Panc1 (cell line): ENCODE results near the gene NCK1. TPM values are rescaled to one million over a fixed set of nuclear protein-coding genes. Genes with fewer than 3 reads are reported as not detected.

Experiments
- ATAC-seq: fragments of 200-7000 bp; cut with Tn5 transposase; 2 replicates; pipeline ENCODE4 v1.9.1; 2020; ENCODE audit warnings: mild to moderate bottlenecking, moderate library complexity
- BruUV-seq: library from RNA; stranded (reverse); fragments of 400-500 nt; replicated peaks from 2 replicates; lab custom pipeline; 2021; lab: Mats Ljungman, UMichigan
- CTCF ChIA-PET: fragments of 300-600 bp; sonication (Branson Sonifier 250); formaldehyde crosslinking; loops from one replicate; lab custom pipeline; 2022; ENCODE audit warnings: antibody characterized with exemption; lab: Charles Lee
- POLR2A ChIA-PET: fragments of 300-600 bp; sonication (Branson Sonifier 250); formaldehyde crosslinking; loops from one replicate; lab custom pipeline; 2022; ENCODE audit warnings: antibody characterized with exemption; lab: Charles Lee
- DNase-seq: peaks from one replicate; pipeline ENCODE4 v3.0.0-alpha.2; 2010; ENCODE audit warnings: low read depth, low spot score
- H3K27ac ChIP-seq: 2 replicates; pipeline ENCODE4 v1.5.1; 2011; ENCODE audit warnings: mild to moderate bottlenecking, low read length, inconsistent platforms
- H3K27me3 ChIP-seq: fragments of 200-500 bp; sonication (Bioruptor generic); 2 replicates; pipeline ENCODE4 v1.6.0; 2014; ENCODE audit warnings: low read length, inconsistent platforms; ENCODE audit not compliant: control insufficient read depth, insufficient read depth
- H3K36me3 ChIP-seq: fragments of 200-500 bp; sonication (Bioruptor generic); 2 replicates; pipeline ENCODE4 v1.5.1; 2014; ENCODE audit warnings: inconsistent platforms, mild to moderate bottlenecking, low read length, moderate library complexity; ENCODE audit not compliant: control insufficient read depth, insufficient read depth
- H3K4me1 ChIP-seq: 2 replicates; pipeline ENCODE4 v1.5.1; 2011; ENCODE audit warnings: inconsistent platforms, mild to moderate bottlenecking, low read length, moderate library complexity; ENCODE audit not compliant: control insufficient read depth, insufficient read depth
- H3K4me3 ChIP-seq, 2 experiments: 2 replicates each; pipeline ENCODE4 v1.5.1; 2011 to 2012; ENCODE audit warnings: low read depth in 2 of 2, low read length in 2 of 2, mild to moderate bottlenecking in 2 of 2, inconsistent platforms in 1 of 2, moderate library complexity in 1 of 2
- H3K9me3 ChIP-seq: fragments of 200-500 bp; sonication (Bioruptor generic); 2 replicates; pipeline ENCODE4 v1.5.1; 2014; ENCODE audit warnings: low read depth, mild to moderate bottlenecking, inconsistent platforms, low read length, moderate library complexity; ENCODE audit not compliant: control insufficient read depth, insufficient read depth
- CTCF ChIP-seq: fragments of 450-650 bp; IDR thresholded peaks from 2 replicates; pipeline ENCODE4 v1.5.1; 2017; ENCODE audit warnings: mild to moderate bottlenecking
- POLR2AphosphoS5 ChIP-seq: IDR thresholded peaks from 2 replicates; pipeline ENCODE4 v1.6.1; 2012; ENCODE audit warnings: mild to moderate bottlenecking, low read depth, low read length, moderate library complexity
- REST ChIP-seq, 2 experiments: IDR thresholded peaks; 2 replicates each; pipeline ENCODE4 v1.6.1; 2011 to 2012; ENCODE audit warnings: low read depth in 2 of 2, control low read depth in 1 of 2, low read length in 1 of 2, mild to moderate bottlenecking in 1 of 2, moderate library complexity in 1 of 2; ENCODE audit not compliant: insufficient read depth in 1 of 2
- SIN3A ChIP-seq: IDR thresholded peaks from 2 replicates; pipeline ENCODE4 v1.6.1; 2012; ENCODE audit warnings: low read depth, mild to moderate bottlenecking, low read length, moderate library complexity, borderline replicate concordance; ENCODE audit not compliant: insufficient read depth
- TCF7L2 ChIP-seq: IDR thresholded peaks from 2 replicates; pipeline ENCODE4 v1.6.1; 2011; ENCODE audit warnings: mild to moderate bottlenecking, low read depth, low read length, inconsistent platforms
- in situ Hi-C: cut with HindIII; loops from 2 replicates; pipeline ENCODE4 v1.10.0; 2016; ENCODE audit warnings: low sequenced_read_pairs, low pct_unique_long_range_greater_than_20kb
- intact Hi-C: fragments of 100-400 bp; cut with micrococcal nuclease; formaldehyde crosslinking; loops from one replicate; pipeline ENCODE4 v1.10.0; 2022; ENCODE audit not compliant: unreplicated experiment
- total RNA-seq: library from RNA; stranded (reverse); gene quantifications from one replicate; pipeline ENCODE4 v1.2.1, GENCODE V29; 2021; ENCODE audit not compliant: unreplicated experiment

The NCK1 gene
- total RNA-seq, 1 experiment from 2014 or later: 43.5 TPM

- in situ Hi-C loops: no loop called here
- no peaks in the 10 kb centered on the region for H3K36me3 ChIP-seq
- POLR2A ChIA-PET: no interaction called here
- peaks cover 11% of the 10 kb centered on the region for H3K4me1 ChIP-seq
- H3K9me3 ChIP-seq: no peaks in the 10 kb centered on the region; the same call in 1 of the 2 replicates
- CTCF ChIA-PET: no interaction called here
- BruUV-seq: no TSS peak
- no peak overlapping the region for H3K27ac ChIP-seq
- intact Hi-C loops: no loop called here
- no peak overlapping the region for H3K4me3 ChIP-seq
- ATAC-seq (no peak), DNase-seq (no peak)
- TF ChIP-seq SIN3A (no peak), TCF7L2 (no peak), POLR2AphosphoS5 (no peak), REST (IDR thresholded peaks at IDR 0.05; ENCODE audit: insufficient read depth in 1 of 2, low read depth in 2 of 2, low read length in 1 of 2) (no peak), CTCF (no peak)
- H3K27me3 ChIP-seq: no peaks in the 10 kb centered on the region
Observed at GRCh38 chr3:136939489-136939888, 77.5 kb downstream of the NCK1 start.

GRCh38 chr3:136942803-136943202 lies 80.8 kb downstream of the NCK1 start:
- ATAC-seq (peak; percentile 38; the same call in 1 of the 2 replicates), DNase-seq (no peak)
- Histone ChIP-seq H3K36me3 (peaks cover 9% of the 10 kb centered on the region; the same call in 1 of the 2 replicates), H3K4me3 (no peak overlapping the region), H3K9me3 (no peaks in the 10 kb centered on the region), H3K27ac (no peak overlapping the region), H3K4me1 (peaks cover 11% of the 10 kb centered on the region), H3K27me3 (no peaks in the 10 kb centered on the region)
- BruUV-seq: no TSS peak
- CTCF ChIA-PET: interaction anchor here (1.4 kb wide), 1 partner anchor 71 kb away, joined by 3 read pairs; no protein-coding TSS in a partner anchor
- TF ChIP-seq POLR2AphosphoS5 (no peak), SIN3A (no peak), CTCF (no peak), REST (IDR thresholded peaks at IDR 0.05; ENCODE audit: insufficient read depth in 1 of 2, low read depth in 2 of 2, low read length in 1 of 2) (no peak), TCF7L2 (no peak)
- in situ Hi-C loops (no loop called here), intact Hi-C loops (no loop called here)
- POLR2A ChIA-PET: interaction anchor here (0.6 kb wide), 1 partner anchor 81 kb away, joined by 7 read pairs; no protein-coding TSS in a partner anchor
